ENCODE results near the gene RPS15. TPM values are rescaled to one million over a fixed set of nuclear protein-coding genes. Genes with fewer than 3 reads are reported as not detected.
A peak's percentile ranks its signal among the peaks of the same experiment; 100 is the strongest.

RPS15 gene
- 854 TPM for total RNA-seq
- long read RNA-seq, transcript RPS15-201 (4 exons, 534 nt): minor isoform, 7 of 378 reads
- long read RNA-seq, transcript RPS15-209 (4 exons, 510 nt): major isoform, 360 of 378 reads
- long read RNA-seq, partial matches to known transcripts: 0 of 378 reads
- long read RNA-seq, other reads (novel, unspliced or antisense): 2 of 378 reads

DNA sequence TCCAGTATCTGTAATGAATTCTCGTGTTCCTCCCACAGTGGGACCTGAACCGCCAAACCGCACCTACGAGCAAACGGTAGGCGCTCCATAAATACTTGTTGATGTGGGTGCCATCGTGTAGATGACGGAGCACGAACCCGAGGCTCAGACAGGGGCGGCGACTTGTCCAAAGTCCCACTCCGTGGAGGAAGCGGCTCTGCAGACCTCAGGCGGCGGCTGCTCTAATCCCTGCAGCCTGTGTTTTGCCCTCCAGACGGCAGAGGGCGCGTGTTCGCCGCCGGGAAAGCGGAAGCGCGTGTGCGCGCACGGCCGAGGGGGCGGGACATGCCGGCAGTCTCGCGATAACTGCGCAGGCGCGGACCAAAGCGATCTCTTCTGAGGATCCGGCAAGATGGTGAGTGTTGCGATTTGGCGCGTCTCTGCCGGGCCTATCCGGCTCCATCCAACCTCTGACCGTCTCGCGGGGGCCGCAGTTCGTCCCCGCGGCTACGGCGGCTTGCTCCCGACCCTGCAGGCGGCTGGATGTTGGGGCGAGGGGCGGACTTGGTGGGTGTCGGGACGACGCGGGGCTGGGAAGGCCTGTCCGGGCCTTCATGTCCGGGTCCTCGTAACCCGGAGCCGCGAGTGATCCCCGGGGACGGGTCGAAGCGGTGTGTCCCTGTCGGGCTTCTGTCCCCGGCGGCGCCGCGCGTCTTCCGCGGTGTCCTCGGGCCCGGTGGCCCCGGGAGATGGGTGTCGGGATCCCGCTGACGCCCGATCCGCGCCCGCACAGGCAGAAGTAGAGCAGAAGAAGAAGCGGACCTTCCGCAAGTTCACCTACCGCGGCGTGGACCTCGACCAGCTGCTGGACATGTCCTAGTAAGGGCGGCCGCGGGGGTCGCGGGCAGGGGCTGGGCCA lies at the start of gene RPS15:
Gene RPS15, plus strand, starts transcription at position 362 of the 898 bp plus-strand sequence. Its CDS starts 30 bp downstream, at position 392.
- ATAC-seq: peak; percentile 96
- intact Hi-C loops (cut with DNase I): no loop called here

DNA sequence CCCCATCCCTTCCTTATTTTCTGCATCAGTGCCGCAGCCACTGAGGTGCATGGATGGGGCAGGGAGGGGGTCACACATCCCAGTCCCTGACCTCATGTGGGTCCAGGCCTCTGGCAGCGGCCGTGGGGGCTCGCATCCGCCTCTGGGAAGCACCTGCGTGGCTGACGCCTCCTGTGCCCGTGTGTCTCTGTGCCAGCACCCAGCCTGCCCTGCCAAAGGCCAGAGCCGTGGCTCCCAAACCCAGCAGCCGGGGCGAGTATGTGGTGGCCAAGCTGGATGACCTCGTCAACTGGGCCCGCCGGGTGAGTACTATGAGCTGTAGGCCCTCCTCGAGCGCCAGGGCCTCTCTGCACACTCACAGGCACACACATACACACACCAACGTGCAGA lies 49.6 kb upstream of the RPS15 start:
- TF ChIP-seq, protein P1, sequence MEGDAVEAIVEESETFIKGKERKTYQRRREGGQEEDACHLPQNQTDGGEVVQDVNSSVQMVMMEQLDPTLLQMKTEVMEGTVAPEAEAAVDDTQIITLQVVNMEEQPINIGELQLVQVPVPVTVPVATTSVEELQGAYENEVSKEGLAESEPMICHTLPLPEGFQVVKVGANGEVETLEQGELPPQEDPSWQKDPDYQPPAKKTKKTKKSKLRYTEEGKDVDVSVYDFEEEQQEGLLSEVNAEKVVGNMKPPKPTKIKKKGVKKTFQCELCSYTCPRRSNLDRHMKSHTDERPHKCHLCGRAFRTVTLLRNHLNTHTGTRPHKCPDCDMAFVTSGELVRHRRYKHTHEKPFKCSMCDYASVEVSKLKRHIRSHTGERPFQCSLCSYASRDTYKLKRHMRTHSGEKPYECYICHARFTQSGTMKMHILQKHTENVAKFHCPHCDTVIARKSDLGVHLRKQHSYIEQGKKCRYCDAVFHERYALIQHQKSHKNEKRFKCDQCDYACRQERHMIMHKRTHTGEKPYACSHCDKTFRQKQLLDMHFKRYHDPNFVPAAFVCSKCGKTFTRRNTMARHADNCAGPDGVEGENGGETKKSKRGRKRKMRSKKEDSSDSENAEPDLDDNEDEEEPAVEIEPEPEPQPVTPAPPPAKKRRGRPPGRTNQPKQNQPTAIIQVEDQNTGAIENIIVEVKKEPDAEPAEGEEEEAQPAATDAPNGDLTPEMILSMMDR (IDR thresholded peaks at IDR 0.05): no peak
- H3K4me3 ChIP-seq: no peak overlapping the region
- intact Hi-C loops (cut with DNase I): no loop called here
- H3K27ac ChIP-seq: no peak overlapping the region
- peaks cover 56% of the 10 kb centered on the region for H3K36me3 ChIP-seq
- H3K27me3 ChIP-seq (ENCODE audit: low read depth): no peaks in the 10 kb centered on the region
- no peaks in the 10 kb centered on the region for H3K9me3 ChIP-seq
- peaks cover 18% of the 10 kb centered on the region for H3K4me1 ChIP-seq
- ATAC-seq: no peak
- DNase-seq: no peak

More for the DNA sequence above, at the start of gene RPS15:
- Histone ChIP-seq H3K27me3 (ENCODE audit: low read depth) (no peaks in the 10 kb centered on the region), H3K4me1 (peaks cover 20% of the 10 kb centered on the region), H3K4me3 (peak within 1 kb of the TSS; percentile 98), H3K36me3 (peaks cover 66% of the 10 kb centered on the region), H3K27ac (peak within 1 kb of the TSS; percentile 92), H3K9me3 (no peaks in the 10 kb centered on the region)
- TF ChIP-seq, protein P1 (IDR thresholded peaks at IDR 0.05): peak; percentile 96
- DNase-seq: peak; percentile 96

DNA sequence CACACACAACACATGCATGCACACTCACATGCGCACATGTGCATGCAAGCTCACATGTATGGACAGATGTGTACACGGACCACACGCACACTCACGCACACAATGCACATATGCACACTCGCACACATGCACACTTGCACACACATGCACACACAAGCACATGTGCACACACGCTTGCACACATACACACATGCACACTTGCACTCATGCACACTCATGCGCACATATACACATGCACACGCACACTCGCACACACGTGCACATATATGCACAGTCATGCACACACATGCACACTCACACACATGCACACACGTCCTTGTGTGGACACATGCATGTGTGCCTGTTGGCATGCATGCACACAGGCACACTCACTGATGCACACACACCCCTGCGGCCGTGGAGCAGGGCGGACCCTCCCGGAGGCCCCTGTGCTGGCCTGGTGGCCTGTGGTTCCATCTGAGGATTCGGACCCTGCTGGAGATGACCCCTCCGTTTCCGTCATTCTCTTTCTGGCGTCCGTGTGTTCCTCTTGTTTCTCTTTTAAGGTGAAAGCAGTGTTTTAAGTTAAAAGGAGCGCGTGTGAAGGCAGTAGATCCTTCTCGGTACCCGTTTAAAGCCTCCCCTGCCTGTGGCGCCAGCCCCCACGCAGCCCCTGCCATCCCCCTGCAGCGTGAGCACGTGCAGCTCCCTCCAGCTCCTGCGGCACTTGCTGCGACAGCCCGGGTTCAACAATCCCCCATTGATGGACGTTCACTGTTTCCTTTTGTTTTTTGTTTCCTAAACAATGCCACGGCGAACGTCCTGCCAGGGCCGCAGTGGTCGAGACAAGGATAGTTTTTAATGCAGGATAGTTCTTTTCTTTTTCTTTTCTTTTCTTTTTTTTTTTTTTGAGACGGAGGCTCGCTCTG lies 48.9 kb upstream of the RPS15 start:
- Histone ChIP-seq H3K4me1 (peaks cover 18% of the 10 kb centered on the region), H3K9me3 (no peaks in the 10 kb centered on the region), H3K4me3 (no peak overlapping the region), H3K36me3 (peaks cover 63% of the 10 kb centered on the region), H3K27me3 (ENCODE audit: low read depth) (no peaks in the 10 kb centered on the region), H3K27ac (no peak overlapping the region)
- ATAC-seq: no peak
- intact Hi-C loops (cut with DNase I): no loop called here
- TF ChIP-seq, protein P1 (IDR thresholded peaks at IDR 0.05): no peak
- no peak for DNase-seq

DNA sequence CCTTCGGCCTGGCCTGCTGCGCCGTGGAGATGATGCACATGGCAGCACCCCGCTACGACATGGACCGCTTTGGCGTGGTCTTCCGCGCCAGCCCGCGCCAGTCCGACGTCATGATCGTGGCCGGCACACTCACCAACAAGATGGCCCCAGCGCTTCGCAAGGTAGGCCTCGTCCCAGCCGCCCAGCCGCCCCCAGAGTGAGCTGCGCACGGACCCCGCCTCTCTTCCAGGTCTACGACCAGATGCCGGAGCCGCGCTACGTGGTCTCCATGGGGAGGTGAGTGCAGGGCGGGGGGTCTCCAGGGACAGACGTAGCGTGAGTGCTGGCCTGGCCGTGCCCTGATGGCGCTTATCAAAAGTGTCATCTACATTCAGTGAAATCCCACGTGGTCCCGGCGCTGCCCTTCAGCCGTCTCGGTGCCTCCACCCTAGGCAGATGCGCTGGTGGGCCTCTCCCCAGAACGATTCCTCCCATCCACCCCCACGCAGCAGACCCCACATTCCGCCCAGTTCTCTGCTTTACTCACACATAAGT lies 47.2 kb upstream of the RPS15 start:
- peaks cover 3% of the 10 kb centered on the region for H3K4me1 ChIP-seq
- ATAC-seq (no peak), DNase-seq (no peak)
- H3K27ac ChIP-seq: no peak overlapping the region
- no peaks in the 10 kb centered on the region for H3K9me3 ChIP-seq
- H3K27me3 ChIP-seq (ENCODE audit: low read depth): no peaks in the 10 kb centered on the region
- peaks cover 63% of the 10 kb centered on the region for H3K36me3 ChIP-seq
- no peak overlapping the region for H3K4me3 ChIP-seq
- intact Hi-C loops (cut with DNase I): no loop called here
- TF ChIP-seq, protein P1 (IDR thresholded peaks at IDR 0.05): no peak

DNA sequence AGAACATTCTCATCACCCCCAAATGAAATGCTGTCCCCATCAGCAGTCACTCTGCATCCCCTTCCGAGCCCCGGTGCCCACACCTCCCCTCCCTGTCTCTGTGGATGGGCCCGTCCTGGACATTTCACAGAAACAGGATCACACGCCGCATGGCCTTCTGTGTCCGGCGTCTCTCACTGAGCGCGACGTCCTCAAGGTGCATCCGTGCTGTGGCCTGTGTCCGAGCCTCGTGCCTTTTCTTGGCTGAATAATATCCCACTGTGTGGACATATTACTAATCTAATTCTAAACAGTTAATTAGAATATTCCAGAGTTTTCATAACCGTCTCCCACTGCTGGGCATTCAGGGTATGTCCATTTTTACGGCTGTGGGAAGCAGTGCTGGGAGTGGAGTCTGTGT lies 45.8 kb upstream of the RPS15 start:
- no peaks in the 10 kb centered on the region for H3K4me1 ChIP-seq
- intact Hi-C loops (cut with DNase I): no loop called here
- H3K9me3 ChIP-seq: no peaks in the 10 kb centered on the region
- H3K4me3 ChIP-seq: no peak overlapping the region
- H3K27ac ChIP-seq: no peak overlapping the region
- TF ChIP-seq, protein P1 (IDR thresholded peaks at IDR 0.05): no peak
- no peaks in the 10 kb centered on the region for H3K27me3 ChIP-seq (ENCODE audit: low read depth)
- H3K36me3 ChIP-seq: peaks cover 63% of the 10 kb centered on the region
- ATAC-seq: no peak
- no peak for DNase-seq

Data from lower lobe of right lung (tissue), 2 donors.